Parathyroid adenoma (tissue), 2 donors: ENCODE data around the gene GABRB2.
A peak's percentile ranks its signal among the peaks of the same experiment; 100 is the strongest.

Source experiments
- H2AFZ ChIP-seq: fragments of 300-600 bp; sonication (generic); one replicate; pipeline ENCODE4 v1.7.0; 2017; ENCODE audit warnings: antibody characterized with exemption, mild to moderate bottlenecking
- H3K27ac ChIP-seq: fragments of 300-600 bp; sonication (generic); one replicate; pipeline ENCODE4 v1.7.0; 2017
- H3K27me3 ChIP-seq: fragments of 300-600 bp; sonication (generic); one replicate; pipeline ENCODE4 v1.7.0; 2017; ENCODE audit warnings: low read length; ENCODE audit not compliant: control insufficient read depth, insufficient read depth
- H3K36me3 ChIP-seq: fragments of 300-600 bp; sonication (generic); one replicate; pipeline ENCODE4 v1.7.0; 2017; ENCODE audit warnings: low read length; ENCODE audit not compliant: control insufficient read depth, insufficient read depth
- H3K4me1 ChIP-seq: fragments of 300-600 bp; sonication (generic); one replicate; pipeline ENCODE4 v1.7.0; 2017; ENCODE audit warnings: control low read depth
- H3K4me2 ChIP-seq: fragments of 300-600 bp; sonication (generic); one replicate; pipeline ENCODE4 v1.7.0; 2017; ENCODE audit warnings: low read length
- H3K4me3 ChIP-seq: fragments of 300-600 bp; sonication (generic); one replicate; pipeline ENCODE4 v1.7.0; 2017; ENCODE audit warnings: low read depth, low read length
- H3K79me2 ChIP-seq: fragments of 300-600 bp; sonication (generic); one replicate; pipeline ENCODE4 v1.7.0; 2017; ENCODE audit warnings: control low read depth
- H3K9ac ChIP-seq: fragments of 300-600 bp; sonication (generic); one replicate; pipeline ENCODE4 v1.7.0; 2017; ENCODE audit warnings: mild to moderate bottlenecking
- H3K9me3 ChIP-seq: fragments of 300-600 bp; sonication (generic); one replicate; pipeline ENCODE4 v1.7.0; 2017; ENCODE audit warnings: low read length; ENCODE audit not compliant: control insufficient read depth
- CTCF ChIP-seq: fragments of 300-600 bp; sonication (generic); IDR thresholded peaks from one replicate; pipeline ENCODE4 v1.7.0; 2017; ENCODE audit warnings: antibody characterized with exemption, mild to moderate bottlenecking
- donor health status: primary hyperparathyroidism.

Gene GABRB2

GRCh38 chr5:161546470-161547301 lies at the start of gene GABRB2:
Gene GABRB2 (minus strand): TSS chr5:161546725. CDS start chr5:161546643, 82 bp downstream.
- peaks cover 4% of the 10 kb centered on the region for H3K27me3 ChIP-seq
- peak within 1 kb of the TSS; percentile 55 for H3K4me3 ChIP-seq
- H3K4me1 ChIP-seq: no peaks in the 10 kb centered on the region
- H3K36me3 ChIP-seq: no peaks in the 10 kb centered on the region
- H3K27ac ChIP-seq: no peak within 1 kb of the TSS
- peak within 1 kb of the TSS; percentile 38 for H2AFZ ChIP-seq
- H3K9me3 ChIP-seq: no peaks in the 10 kb centered on the region
- H3K9ac ChIP-seq: no peak within 1 kb of the TSS
- no peaks in the 10 kb centered on the region for H3K79me2 ChIP-seq
- peak within 1 kb of the TSS; percentile 66 for H3K4me2 ChIP-seq
- TF ChIP-seq CTCF: no peak

GRCh38 chr5:161585798-161586197 lies 39.3 kb upstream of the GABRB2 start:
- no peaks in the 10 kb centered on the region for H3K4me1 ChIP-seq
- no peaks in the 10 kb centered on the region for H3K79me2 ChIP-seq
- no peak for TF ChIP-seq CTCF
- H3K9me3 ChIP-seq: no peaks in the 10 kb centered on the region
- H3K4me3 ChIP-seq: no peak overlapping the region
- H3K9ac ChIP-seq: no peak overlapping the region
- no peak overlapping the region for H3K4me2 ChIP-seq
- no peaks in the 10 kb centered on the region for H3K27me3 ChIP-seq
- H3K27ac ChIP-seq: no peak overlapping the region
- H2AFZ ChIP-seq: no peak overlapping the region
- no peaks in the 10 kb centered on the region for H3K36me3 ChIP-seq

GRCh38 chr5:161580621-161581020 lies 34.1 kb upstream of the GABRB2 start:
- Histone ChIP-seq H2AFZ (no peak overlapping the region), H3K27ac (no peak overlapping the region), H3K4me1 (no peaks in the 10 kb centered on the region), H3K27me3 (no peaks in the 10 kb centered on the region), H3K4me2 (no peak overlapping the region), H3K9ac (no peak overlapping the region), H3K36me3 (no peaks in the 10 kb centered on the region), H3K79me2 (no peaks in the 10 kb centered on the region), H3K4me3 (no peak overlapping the region), H3K9me3 (no peaks in the 10 kb centered on the region)
- TF ChIP-seq CTCF: no peak

- H3K36me3 ChIP-seq: no peaks in the 10 kb centered on the region
- H3K4me2 ChIP-seq: no peak overlapping the region
- no peaks in the 10 kb centered on the region for H3K9me3 ChIP-seq
- no peak overlapping the region for H3K4me3 ChIP-seq
- no peak overlapping the region for H2AFZ ChIP-seq
- H3K79me2 ChIP-seq: no peaks in the 10 kb centered on the region
- H3K27ac ChIP-seq: no peak overlapping the region
- TF ChIP-seq CTCF: no peak
- no peaks in the 10 kb centered on the region for H3K4me1 ChIP-seq
- H3K9ac ChIP-seq: no peak overlapping the region
- H3K27me3 ChIP-seq: no peaks in the 10 kb centered on the region
Observed at GRCh38 chr5:161572914-161573313, 26.4 kb upstream of the GABRB2 start.

GRCh38 chr5:161566081-161566480 lies 19.6 kb upstream of the GABRB2 start:
- no peaks in the 10 kb centered on the region for H3K4me1 ChIP-seq
- peaks cover 2% of the 10 kb centered on the region for H3K27me3 ChIP-seq
- no peak overlapping the region for H2AFZ ChIP-seq
- H3K79me2 ChIP-seq: no peaks in the 10 kb centered on the region
- no peaks in the 10 kb centered on the region for H3K36me3 ChIP-seq
- H3K4me2 ChIP-seq: no peak overlapping the region
- no peak overlapping the region for H3K9ac ChIP-seq
- TF ChIP-seq CTCF: no peak
- H3K4me3 ChIP-seq: no peak overlapping the region
- H3K9me3 ChIP-seq: no peaks in the 10 kb centered on the region
- H3K27ac ChIP-seq: no peak overlapping the region
